Neural progenitor cell (in vitro differentiated cells): Measurements from ENCODE around the gene USP13.

Source experiments
- EZH2 ChIP-seq: fragments of 200-600 bp; sonication (generic); IDR thresholded peaks from 2 replicates; pipeline ENCODE4 v1.6.1; 2017; ENCODE audit warnings: antibody characterized with exemption, mild to moderate bottlenecking, moderate library complexity
- TF ChIP-seq, protein P1 (sequence below): fragments of 200-600 bp; sonication (generic); IDR thresholded peaks from 2 replicates; pipeline ENCODE4 v1.5.1; 2017; ENCODE audit warnings: antibody characterized with exemption, mild to moderate bottlenecking

DNA sequence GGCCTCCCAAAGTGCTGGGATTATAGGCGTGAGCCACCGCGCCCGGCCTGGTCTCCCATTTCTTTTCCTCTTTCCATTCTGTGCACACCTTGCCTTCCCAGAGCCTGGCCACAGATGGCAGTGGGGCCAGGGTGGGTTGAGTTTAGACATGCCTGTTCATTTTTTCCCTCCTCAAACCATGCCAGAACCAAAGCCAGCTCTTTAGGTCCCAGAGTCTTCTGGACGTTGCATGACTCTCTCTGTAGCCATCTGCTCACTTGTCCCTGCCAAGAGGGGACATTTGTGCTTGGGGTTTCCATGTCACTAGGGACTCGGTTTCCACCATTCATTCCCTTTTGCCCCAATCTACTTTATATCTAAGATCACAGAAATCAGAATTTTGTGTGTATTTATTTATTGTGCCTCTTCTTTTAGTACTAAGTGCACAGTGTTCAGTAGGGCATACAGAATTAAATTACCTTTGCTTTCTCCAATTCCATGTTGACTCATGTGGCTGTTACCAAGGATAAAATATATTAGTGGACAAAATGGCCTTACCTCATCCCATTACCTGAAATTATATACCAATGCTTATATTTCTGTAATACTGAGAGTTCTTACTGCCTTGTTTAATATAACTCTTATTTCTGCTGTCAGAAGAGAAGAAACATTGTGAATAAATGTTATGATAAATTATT, 49.6 kb downstream of the USP13 start:
- TF ChIP-seq, protein P1, sequence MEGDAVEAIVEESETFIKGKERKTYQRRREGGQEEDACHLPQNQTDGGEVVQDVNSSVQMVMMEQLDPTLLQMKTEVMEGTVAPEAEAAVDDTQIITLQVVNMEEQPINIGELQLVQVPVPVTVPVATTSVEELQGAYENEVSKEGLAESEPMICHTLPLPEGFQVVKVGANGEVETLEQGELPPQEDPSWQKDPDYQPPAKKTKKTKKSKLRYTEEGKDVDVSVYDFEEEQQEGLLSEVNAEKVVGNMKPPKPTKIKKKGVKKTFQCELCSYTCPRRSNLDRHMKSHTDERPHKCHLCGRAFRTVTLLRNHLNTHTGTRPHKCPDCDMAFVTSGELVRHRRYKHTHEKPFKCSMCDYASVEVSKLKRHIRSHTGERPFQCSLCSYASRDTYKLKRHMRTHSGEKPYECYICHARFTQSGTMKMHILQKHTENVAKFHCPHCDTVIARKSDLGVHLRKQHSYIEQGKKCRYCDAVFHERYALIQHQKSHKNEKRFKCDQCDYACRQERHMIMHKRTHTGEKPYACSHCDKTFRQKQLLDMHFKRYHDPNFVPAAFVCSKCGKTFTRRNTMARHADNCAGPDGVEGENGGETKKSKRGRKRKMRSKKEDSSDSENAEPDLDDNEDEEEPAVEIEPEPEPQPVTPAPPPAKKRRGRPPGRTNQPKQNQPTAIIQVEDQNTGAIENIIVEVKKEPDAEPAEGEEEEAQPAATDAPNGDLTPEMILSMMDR, result no peak
- no peak for TF ChIP-seq EZH2
